Neural cell (in vitro differentiated cells): ENCODE data around the gene CCR7.
"Not testable (repeated sequence)": the region's sequence is repeated elsewhere in the genome, so short reads cannot be mapped to it uniquely, and the experiment has no call there.

Experiments
- CTCF ChIP-seq: fragments of 450-650 bp; IDR thresholded peaks from 2 replicates; pipeline ENCODE4 v1.5.1; 2014; ENCODE audit warnings: antibody characterized with exemption, mild to moderate bottlenecking, moderate library complexity; ENCODE audit not compliant: poor library complexity, severe bottlenecking
- EP300 ChIP-seq: fragments of 450-650 bp; conservative IDR thresholded peaks from 2 replicates; pipeline ENCODE4 v1.6.1; 2014; ENCODE audit warnings: antibody characterized with exemption, mild to moderate bottlenecking, moderate library complexity; ENCODE audit not compliant: poor library complexity, severe bottlenecking
- EZH2 ChIP-seq: fragments of 200-600, 300-800 bp; shearing (Covaris generic), sonication (generic); IDR thresholded peaks from 2 replicates; pipeline ENCODE4 v1.6.1; 2014; ENCODE audit warnings: antibody characterized with exemption, low read length, borderline replicate concordance, mild to moderate bottlenecking; ENCODE audit not compliant: insufficient read depth, poor library complexity, severe bottlenecking
- POLR2AphosphoS5 ChIP-seq: IDR thresholded peaks from 2 replicates; pipeline ENCODE4 v1.6.1; 2012
- RAD21 ChIP-seq: fragments of 450-650 bp; conservative IDR thresholded peaks from 2 replicates; pipeline ENCODE4 v1.6.1; 2014; ENCODE audit warnings: antibody characterized with exemption, mild to moderate bottlenecking, moderate library complexity
- SMC3 ChIP-seq: fragments of 450-650 bp; conservative IDR thresholded peaks from 2 replicates; pipeline ENCODE4 v1.6.1; 2014; ENCODE audit warnings: antibody characterized with exemption, mild to moderate bottlenecking, moderate library complexity; ENCODE audit not compliant: poor library complexity
- TAF1 ChIP-seq: IDR thresholded peaks from 2 replicates; pipeline ENCODE4 v1.6.1; 2012; ENCODE audit warnings: low read depth

- TF ChIP-seq CTCF, EP300, EZH2, RAD21, POLR2AphosphoS5, TAF1, SMC3: not testable (repeated sequence)
These were observed 21.0 kb upstream of the CCR7 start for GRCh38 chr17:40586264-40586663.
